H9 (cell line): ENCODE measurements around the gene TMEM220. TPM values are rescaled to one million over a fixed set of nuclear protein-coding genes. Genes with fewer than 3 reads are reported as not detected.

Source experiments
- DNase-seq: peaks from one replicate; pipeline ENCODE4 v3.0.0-alpha.2; 2017
- H2AFZ ChIP-seq: one replicate; pipeline ENCODE4 v1.6.1; 2013; ENCODE audit warnings: mild to moderate bottlenecking, low read length, control low read depth, moderate library complexity
- H2AK5ac ChIP-seq: 2 replicates; pipeline ENCODE4 v1.6.1; 2013; ENCODE audit warnings: low read length, control low read depth, mixed read lengths; ENCODE audit not compliant: insufficient read length
- H2BK120ac ChIP-seq: one replicate; pipeline ENCODE4 v1.6.1; 2013; ENCODE audit warnings: low read depth, mild to moderate bottlenecking, low read length, control low read depth, inconsistent platforms; ENCODE audit not compliant: poor library complexity, severe bottlenecking
- H2BK12ac ChIP-seq: 2 replicates; pipeline ENCODE4 v1.6.1; 2013; ENCODE audit warnings: low read length, control low read depth, mixed read lengths, low read depth; ENCODE audit not compliant: insufficient read length
- H2BK15ac ChIP-seq: 2 replicates; pipeline ENCODE4 v1.6.1; 2013; ENCODE audit warnings: low read depth, low read length, control low read depth
- H2BK20ac ChIP-seq: one replicate; pipeline ENCODE4 v1.6.1; 2013; ENCODE audit warnings: low read depth, mild to moderate bottlenecking, low read length, control low read depth, inconsistent platforms; ENCODE audit not compliant: poor library complexity, severe bottlenecking
- H2BK5ac ChIP-seq: 2 replicates; pipeline ENCODE4 v1.6.1; 2013; ENCODE audit warnings: low read length, control low read depth, mixed read lengths; ENCODE audit not compliant: insufficient read length
- H3K14ac ChIP-seq: 2 replicates; pipeline ENCODE4 v1.6.1; 2013; ENCODE audit warnings: low read length, control low read depth; ENCODE audit not compliant: insufficient read depth
- H3K18ac ChIP-seq: 2 replicates; pipeline ENCODE4 v1.6.1; 2013; ENCODE audit warnings: low read depth, mild to moderate bottlenecking, mixed read lengths, low read length, control low read depth; ENCODE audit not compliant: insufficient read length
- H3K23ac ChIP-seq: 2 replicates; pipeline ENCODE4 v1.6.1; 2013; ENCODE audit warnings: low read length, control low read depth, mixed read lengths, low read depth; ENCODE audit not compliant: insufficient read length
- H3K23me2 ChIP-seq: 2 replicates; pipeline ENCODE4 v1.6.1; 2013; ENCODE audit warnings: low read depth, mild to moderate bottlenecking, mixed read lengths, low read length, control low read depth; ENCODE audit not compliant: insufficient read length, poor library complexity, severe bottlenecking
- H3K27ac ChIP-seq: 2 replicates; pipeline ENCODE4 v1.5.1; 2013; ENCODE audit warnings: low read length, control low read depth, mixed read lengths, low read depth; ENCODE audit not compliant: insufficient read length
- H3K27me3 ChIP-seq: 2 replicates; pipeline ENCODE4 v1.6.1; 2013; ENCODE audit warnings: low read length, control low read depth, inconsistent platforms; ENCODE audit not compliant: insufficient read depth
- H3K4ac ChIP-seq: 2 replicates; pipeline ENCODE4 v1.6.1; 2013; ENCODE audit warnings: low read depth, mild to moderate bottlenecking, control low read depth, inconsistent platforms, low read length, moderate library complexity
- H3K4me1 ChIP-seq: 2 replicates; pipeline ENCODE4 v1.6.1; 2013; ENCODE audit warnings: low read length, control low read depth, inconsistent platforms; ENCODE audit not compliant: insufficient read depth
- H3K4me2 ChIP-seq: 2 replicates; pipeline ENCODE4 v1.6.1; 2013; ENCODE audit warnings: low read length, control low read depth, mixed read lengths; ENCODE audit not compliant: insufficient read length, insufficient read depth
- H3K56ac ChIP-seq: 2 replicates; pipeline ENCODE4 v1.6.1; 2013; ENCODE audit warnings: low read depth, mild to moderate bottlenecking, mixed read lengths, low read length, control low read depth; ENCODE audit not compliant: insufficient read length
- H3K79me1 ChIP-seq: 2 replicates; pipeline ENCODE4 v1.6.1; 2013; ENCODE audit warnings: low read depth, mild to moderate bottlenecking, moderate library complexity, low read length, control low read depth, inconsistent platforms; ENCODE audit not compliant: insufficient read depth, poor library complexity, severe bottlenecking
- H3K79me2 ChIP-seq: 2 replicates; pipeline ENCODE4 v1.6.1; 2013; ENCODE audit warnings: low read length, control low read depth, inconsistent platforms; ENCODE audit not compliant: insufficient read depth
- H3K9ac ChIP-seq: 2 replicates; pipeline ENCODE4 v1.6.1; 2013; ENCODE audit warnings: low read length, control low read depth, mixed read lengths; ENCODE audit not compliant: insufficient read length; ENCODE audit errors: extremely low read depth
- H3K9me3 ChIP-seq: one replicate; pipeline ENCODE4 v1.6.1; 2013; ENCODE audit warnings: low read depth, low read length, inconsistent platforms; ENCODE audit not compliant: control insufficient read depth
- H3T11ph ChIP-seq: one replicate; pipeline ENCODE4 v1.6.1; 2013; ENCODE audit warnings: mild to moderate bottlenecking, low read length, control low read depth, inconsistent platforms
- H4K20me1 ChIP-seq: one replicate; pipeline ENCODE4 v1.6.1; 2013; ENCODE audit not compliant: control insufficient read depth, insufficient read length, insufficient read depth
- H4K5ac ChIP-seq: 2 replicates; pipeline ENCODE4 v1.6.1; 2013; ENCODE audit warnings: low read depth, mild to moderate bottlenecking, mixed read lengths, low read length, control low read depth; ENCODE audit not compliant: insufficient read length
- H4K8ac ChIP-seq: replicated peaks from 2 replicates; pipeline ENCODE4 v1.6.1; 2013; ENCODE audit warnings: low read length, control low read depth, mixed read lengths, low read depth; ENCODE audit not compliant: insufficient read length
- H4K91ac ChIP-seq: 2 replicates; pipeline ENCODE4 v1.6.1; 2013; ENCODE audit warnings: low read depth, mild to moderate bottlenecking, moderate library complexity, mixed read lengths, low read length, control low read depth; ENCODE audit not compliant: insufficient read length
- H3K27ac Mint-ChIP-seq, 3 experiments: 2 replicates in 2 of 3; 3 replicates in 1 of 3; pipeline ENCODE4 v1.8.0; 2020 to 2021; ENCODE audit warnings: mixed read lengths in 3 of 3, mild to moderate bottlenecking in 1 of 3, moderate library complexity in 1 of 3
- H3K27me3 Mint-ChIP-seq: 2 replicates; pipeline ENCODE4 v1.8.0; 2021; ENCODE audit warnings: low read depth, mild to moderate bottlenecking, moderate library complexity, mixed read lengths
- H3K36me3 Mint-ChIP-seq, 3 experiments: 2 replicates in 2 of 3; 3 replicates in 1 of 3; pipeline ENCODE4 v1.8.0; 2020 to 2021; ENCODE audit warnings: low read depth in 3 of 3, mixed read lengths in 3 of 3; ENCODE audit not compliant: insufficient read depth in 1 of 3
- H3K4me1 Mint-ChIP-seq, 2 experiments: 2 replicates each; pipeline ENCODE4 v1.8.0; 2020; ENCODE audit warnings: mixed read lengths in 2 of 2
- H3K4me3 Mint-ChIP-seq, 2 experiments: 2 replicates in 1 of 2; 3 replicates in 1 of 2; pipeline ENCODE4 v1.8.0; 2020 to 2021; ENCODE audit warnings: mild to moderate bottlenecking in 2 of 2, mixed read lengths in 2 of 2, moderate library complexity in 1 of 2
- H3K9me3 Mint-ChIP-seq, 2 experiments: 2 replicates in 1 of 2; 3 replicates in 1 of 2; pipeline ENCODE4 v1.8.0; 2020; ENCODE audit warnings: mild to moderate bottlenecking in 2 of 2, mixed read lengths in 2 of 2, moderate library complexity in 1 of 2
- WGBS: extraction: QIAGEN DNeasy Blood & Tissue Kit; methylation state at CpG from one replicate; pipeline ENCODE4 v1.1.7; 2013; ENCODE audit warnings: missing lambda C conversion rate, low lambda C conversion rate, mixed read lengths; ENCODE audit not compliant: insufficient read length; ENCODE audit errors: extremely low coverage; 5-methylcytosine and 5-hydroxymethylcytosine counted together
- total RNA-seq: library from RNA; stranded (reverse); gene quantifications from 2 replicates; pipeline ENCODE4 v1.2.1, GENCODE V29; 2021
- TF ChIP-seq, protein P1 (sequence below): fragments of 200-600 bp; sonication (generic); conservative IDR thresholded peaks from 3 replicates; pipeline ENCODE4 v1.8.0; 2021; ENCODE audit warnings: antibody characterized with exemption, mild to moderate bottlenecking

TMEM220 gene
- total RNA-seq, 1 experiment from 2014 or later: 6.1 TPM

DNA sequence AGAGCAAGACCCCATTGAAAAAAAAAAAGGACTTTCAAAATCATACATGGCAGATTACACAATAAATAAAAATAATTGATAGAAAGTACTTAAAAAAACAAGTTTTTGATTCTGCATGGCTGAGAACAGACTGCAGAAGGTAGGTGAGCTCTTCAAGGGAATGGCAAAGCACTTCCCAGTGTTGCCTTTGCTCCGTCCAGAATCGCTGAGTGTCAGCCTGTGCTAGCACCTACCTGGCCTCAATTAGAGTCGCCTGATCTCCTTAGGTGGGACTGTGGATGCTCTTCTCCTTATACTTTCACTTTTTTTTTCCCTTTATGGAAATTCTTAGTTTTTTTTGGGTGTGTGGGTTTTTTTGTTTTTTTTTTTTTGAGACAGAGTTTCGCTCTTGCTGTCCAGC is 6.0 kb upstream of the TMEM220 start:
- TF ChIP-seq, protein P1, sequence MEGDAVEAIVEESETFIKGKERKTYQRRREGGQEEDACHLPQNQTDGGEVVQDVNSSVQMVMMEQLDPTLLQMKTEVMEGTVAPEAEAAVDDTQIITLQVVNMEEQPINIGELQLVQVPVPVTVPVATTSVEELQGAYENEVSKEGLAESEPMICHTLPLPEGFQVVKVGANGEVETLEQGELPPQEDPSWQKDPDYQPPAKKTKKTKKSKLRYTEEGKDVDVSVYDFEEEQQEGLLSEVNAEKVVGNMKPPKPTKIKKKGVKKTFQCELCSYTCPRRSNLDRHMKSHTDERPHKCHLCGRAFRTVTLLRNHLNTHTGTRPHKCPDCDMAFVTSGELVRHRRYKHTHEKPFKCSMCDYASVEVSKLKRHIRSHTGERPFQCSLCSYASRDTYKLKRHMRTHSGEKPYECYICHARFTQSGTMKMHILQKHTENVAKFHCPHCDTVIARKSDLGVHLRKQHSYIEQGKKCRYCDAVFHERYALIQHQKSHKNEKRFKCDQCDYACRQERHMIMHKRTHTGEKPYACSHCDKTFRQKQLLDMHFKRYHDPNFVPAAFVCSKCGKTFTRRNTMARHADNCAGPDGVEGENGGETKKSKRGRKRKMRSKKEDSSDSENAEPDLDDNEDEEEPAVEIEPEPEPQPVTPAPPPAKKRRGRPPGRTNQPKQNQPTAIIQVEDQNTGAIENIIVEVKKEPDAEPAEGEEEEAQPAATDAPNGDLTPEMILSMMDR: no peak
- Histone ChIP-seq H3K9me3 (no peaks in the 10 kb centered on the region), H2BK5ac (no peak overlapping the region), H4K5ac (no peak overlapping the region), H3K27me3 (no peaks in the 10 kb centered on the region), H3K4me1 (no peaks in the 10 kb centered on the region; the same call in 1 of the 2 replicates), H3K79me2 (no peaks in the 10 kb centered on the region), H3K23me2 (no peaks in the 10 kb centered on the region), H3K4ac (no peak overlapping the region), H3K18ac (no peak overlapping the region), H4K8ac (no peak overlapping the region), H3K27ac (no peak overlapping the region), H2BK12ac (no peak overlapping the region), H3K9ac (no peak overlapping the region), H2BK120ac (no peak overlapping the region), H4K91ac (no peak overlapping the region), H3K14ac (no peak overlapping the region), H3K79me1 (no peaks in the 10 kb centered on the region), H3T11ph (no peak overlapping the region), H3K4me2 (no peak overlapping the region), H3K56ac (no peak overlapping the region), H2BK15ac (no peak overlapping the region), H2AFZ (no peak overlapping the region), H2AK5ac (no peak overlapping the region), H2BK20ac (no peak overlapping the region), H4K20me1 (no peaks in the 10 kb centered on the region), H3K23ac (no peak overlapping the region)
- Mint-ChIP-seq H3K4me1 (peaks cover 22 to 25% of the 10 kb centered on the region in 2 experiments), H3K27me3 (peaks cover 1% of the 10 kb centered on the region; the same call in 1 of the 2 replicates), H3K9me3 (peaks cover 0 to 2% of the 10 kb centered on the region in 2 experiments; a peak in 4 of 5 replicates), H3K36me3 (peaks cover 0 to 4% (median 2%) of the 10 kb centered on the region in 3 experiments; a peak in 4 of 7 replicates), H3K27ac (no peak overlapping the region), H3K4me3 (no peak overlapping the region)
- WGBS: no CpG with 5 or more reads among the region's 4 CpGs
- DNase-seq: peak; percentile 4
